ENCODE results near the gene MYH15.
A peak's percentile ranks its signal among the peaks of the same experiment; 100 is the strongest.

The MYH15 gene

DNA sequence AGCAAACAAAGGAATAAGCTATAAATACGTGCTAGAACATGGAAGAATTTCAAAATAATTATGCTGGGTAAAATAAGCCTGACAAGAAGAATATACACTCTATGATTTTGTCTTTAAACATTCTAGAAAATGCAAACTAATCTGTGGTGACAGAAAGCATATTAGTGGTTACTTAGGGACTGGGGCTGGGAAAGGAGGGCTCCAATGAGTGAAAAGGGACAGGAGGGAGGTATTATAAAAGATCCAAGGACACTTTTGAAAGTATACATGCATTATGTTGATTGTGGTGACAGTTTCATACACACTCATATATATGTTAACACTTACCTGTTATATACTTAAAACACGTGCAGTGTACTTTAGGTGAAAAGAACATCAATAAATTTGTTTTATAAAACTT, 23.0 kb downstream of the MYH15 start:
- Histone ChIP-seq H3K4ac (ENCODE audit: low read depth in 1 of 2, low read length in 2 of 2) (no peak overlapping the region), H3K18ac (ENCODE audit: low read depth in 1 of 2, low read length in 2 of 2) (no peak overlapping the region), H3K9ac (ENCODE audit: low read length) (peak overlapping the region; percentile 23), H4K8ac (ENCODE audit: low read length) (no peak overlapping the region), H2BK5ac (ENCODE audit: low read depth, low read length, poor library complexity, severe bottlenecking) (no peak overlapping the region), H3K9me3 (ENCODE audit: control insufficient read depth, low read length) (no peaks in the 10 kb centered on the region), H2AK5ac (ENCODE audit: low read length, severe bottlenecking) (no peak overlapping the region), H3K23ac (ENCODE audit: low read length in 2 of 2) (no peak overlapping the region), H3K27ac (ENCODE audit: low read length, poor library complexity, severe bottlenecking) (no peak overlapping the region), H4K91ac (ENCODE audit: low read length) (no peak overlapping the region), H3K4me2 (ENCODE audit: low read length, poor library complexity, severe bottlenecking) (no peak overlapping the region), H3K4me1 (ENCODE audit: control insufficient read depth, insufficient read depth, low read depth, low read length) (peaks cover 5% of the 10 kb centered on the region), H3K27me3 (ENCODE audit: control insufficient read depth in 1 of 2, insufficient read depth in 1 of 2, low read length in 2 of 2) (no peaks in the 10 kb centered on the region), H3K14ac (ENCODE audit: low read length in 2 of 2) (no peak overlapping the region), H3K4me3 (ENCODE audit: insufficient read depth in 1 of 2, low read depth in 1 of 2, low read length in 2 of 2) (no peak overlapping the region), H2BK120ac (ENCODE audit: low read depth, low read length) (no peak overlapping the region), H3K79me1 (replicated peaks; ENCODE audit: low read length, poor library complexity, severe bottlenecking) (no peaks in the 10 kb centered on the region), H2AFZ (ENCODE audit: low read depth, low read length) (no peak overlapping the region), H3K36me3 (ENCODE audit: control insufficient read depth in 1 of 2, insufficient read depth in 2 of 2, low read depth in 1 of 2, low read length in 2 of 2) (no peaks in the 10 kb centered on the region), H2BK15ac (ENCODE audit: low read depth, poor library complexity, severe bottlenecking) (no peak overlapping the region), H2BK12ac (ENCODE audit: low read length in 2 of 2) (no peak overlapping the region)
- no peak for DNase-seq
- WGBS = no CpG with 5 or more reads among the region's 2 CpGs

DNA sequence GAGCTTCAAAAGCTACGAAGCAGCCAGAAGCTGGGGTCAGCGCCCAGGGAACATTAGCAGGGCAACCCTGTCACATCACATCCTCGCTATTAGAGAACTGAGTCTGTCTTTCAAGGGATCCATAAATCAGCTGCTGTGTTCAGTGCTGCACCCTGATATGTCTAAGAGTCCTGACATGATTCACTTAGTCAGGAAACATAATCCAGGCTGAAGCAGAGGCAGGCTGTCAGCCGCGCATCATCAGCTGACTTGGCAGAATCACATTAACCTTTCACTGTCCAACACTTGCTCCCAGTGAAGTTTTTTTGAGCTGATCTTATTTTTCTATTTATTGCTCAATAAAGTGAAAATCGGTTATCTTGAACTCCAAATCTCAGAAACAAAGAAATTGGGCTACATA, 23.5 kb downstream of the MYH15 start:
- H2BK5ac ChIP-seq (ENCODE audit: low read depth, low read length, poor library complexity, severe bottlenecking) = no peak overlapping the region
- WGBS = 4% methylated on average over 5 of the region's 6 CpGs

GRCh38 chr3:108486338-108486737, 24.1 kb downstream of the MYH15 start:
- 72% methylated on average over 3 of the region's 3 CpGs for WGBS
- no peak overlapping the region for H3K14ac ChIP-seq (ENCODE audit: low read length in 2 of 2)
- no peak overlapping the region for H3K4me2 ChIP-seq (ENCODE audit: low read length, poor library complexity, severe bottlenecking)
- H2BK5ac ChIP-seq (ENCODE audit: low read depth, low read length, poor library complexity, severe bottlenecking) = no peak overlapping the region
- no peaks in the 10 kb centered on the region for H3K79me1 ChIP-seq (replicated peaks; ENCODE audit: low read length, poor library complexity, severe bottlenecking)
- no peak overlapping the region for H3K23ac ChIP-seq (ENCODE audit: low read length in 2 of 2)
- peak; percentile 26 for DNase-seq
- H3K9me3 ChIP-seq (ENCODE audit: control insufficient read depth, low read length) = no peaks in the 10 kb centered on the region
- H2AFZ ChIP-seq (ENCODE audit: low read depth, low read length) = no peak overlapping the region
- no peaks in the 10 kb centered on the region for H3K36me3 ChIP-seq (ENCODE audit: control insufficient read depth in 1 of 2, insufficient read depth in 2 of 2, low read depth in 1 of 2, low read length in 2 of 2)
- no peak overlapping the region for H4K8ac ChIP-seq (ENCODE audit: low read length)
- H2BK120ac ChIP-seq (ENCODE audit: low read depth, low read length) = no peak overlapping the region
- H3K9ac ChIP-seq (ENCODE audit: low read length) = peak overlapping the region; percentile 23
- no peak overlapping the region for H3K4ac ChIP-seq (ENCODE audit: low read depth in 1 of 2, low read length in 2 of 2)
- no peak overlapping the region for H4K91ac ChIP-seq (ENCODE audit: low read length)
- no peak overlapping the region for H3K27ac ChIP-seq (ENCODE audit: low read length, poor library complexity, severe bottlenecking)
- H3K4me1 ChIP-seq (ENCODE audit: control insufficient read depth, insufficient read depth, low read depth, low read length) = peaks cover 5% of the 10 kb centered on the region
- no peak overlapping the region for H3K4me3 ChIP-seq (ENCODE audit: insufficient read depth in 1 of 2, low read depth in 1 of 2, low read length in 2 of 2)
- H2AK5ac ChIP-seq (ENCODE audit: low read length, severe bottlenecking) = no peak overlapping the region
- no peak overlapping the region for H2BK15ac ChIP-seq (ENCODE audit: low read depth, poor library complexity, severe bottlenecking)
- H2BK12ac ChIP-seq (ENCODE audit: low read length in 2 of 2) = no peak overlapping the region
- no peaks in the 10 kb centered on the region for H3K27me3 ChIP-seq (ENCODE audit: control insufficient read depth in 1 of 2, insufficient read depth in 1 of 2, low read length in 2 of 2)
- no peak overlapping the region for H3K18ac ChIP-seq (ENCODE audit: low read depth in 1 of 2, low read length in 2 of 2)

More for the DNA sequence above, 23.5 kb downstream of the MYH15 start:
- Histone ChIP-seq H2AK5ac (ENCODE audit: low read length, severe bottlenecking) (no peak overlapping the region), H3K4me1 (ENCODE audit: control insufficient read depth, insufficient read depth, low read depth, low read length) (peaks cover 5% of the 10 kb centered on the region), H3K4ac (ENCODE audit: low read depth in 1 of 2, low read length in 2 of 2) (no peak overlapping the region), H3K14ac (ENCODE audit: low read length in 2 of 2) (no peak overlapping the region), H3K27ac (ENCODE audit: low read length, poor library complexity, severe bottlenecking) (no peak overlapping the region), H3K27me3 (ENCODE audit: control insufficient read depth in 1 of 2, insufficient read depth in 1 of 2, low read length in 2 of 2) (no peaks in the 10 kb centered on the region), H2BK12ac (ENCODE audit: low read length in 2 of 2) (no peak overlapping the region), H2AFZ (ENCODE audit: low read depth, low read length) (no peak overlapping the region), H3K4me2 (ENCODE audit: low read length, poor library complexity, severe bottlenecking) (peak overlapping the region; percentile 42), H3K9me3 (ENCODE audit: control insufficient read depth, low read length) (no peaks in the 10 kb centered on the region), H3K79me1 (replicated peaks; ENCODE audit: low read length, poor library complexity, severe bottlenecking) (no peaks in the 10 kb centered on the region), H2BK120ac (ENCODE audit: low read depth, low read length) (no peak overlapping the region), H3K18ac (ENCODE audit: low read depth in 1 of 2, low read length in 2 of 2) (no peak overlapping the region), H3K36me3 (ENCODE audit: control insufficient read depth in 1 of 2, insufficient read depth in 2 of 2, low read depth in 1 of 2, low read length in 2 of 2) (no peaks in the 10 kb centered on the region), H3K4me3 (ENCODE audit: insufficient read depth in 1 of 2, low read depth in 1 of 2, low read length in 2 of 2) (no peak overlapping the region), H3K9ac (ENCODE audit: low read length) (peak overlapping the region; percentile 23), H4K91ac (ENCODE audit: low read length) (no peak overlapping the region), H2BK15ac (ENCODE audit: low read depth, poor library complexity, severe bottlenecking) (no peak overlapping the region), H3K23ac (ENCODE audit: low read length in 2 of 2) (no peak overlapping the region), H4K8ac (ENCODE audit: low read length) (no peak overlapping the region)
- peak; percentile 72 for DNase-seq

- Histone ChIP-seq H3K9me3 (ENCODE audit: control insufficient read depth, low read length) (no peaks in the 10 kb centered on the region), H3K27me3 (ENCODE audit: control insufficient read depth in 1 of 2, insufficient read depth in 1 of 2, low read length in 2 of 2) (no peaks in the 10 kb centered on the region), H2AK5ac (ENCODE audit: low read length, severe bottlenecking) (no peak overlapping the region), H3K27ac (ENCODE audit: low read length, poor library complexity, severe bottlenecking) (no peak overlapping the region), H3K14ac (ENCODE audit: low read length in 2 of 2) (peak overlapping the region in 1 of 2 experiments; percentile 81), H3K79me1 (replicated peaks; ENCODE audit: low read length, poor library complexity, severe bottlenecking) (no peaks in the 10 kb centered on the region), H4K8ac (ENCODE audit: low read length) (peak overlapping the region; percentile 69), H3K23ac (ENCODE audit: low read length in 2 of 2) (no peak overlapping the region), H2BK5ac (ENCODE audit: low read depth, low read length, poor library complexity, severe bottlenecking) (no peak overlapping the region), H3K4me2 (ENCODE audit: low read length, poor library complexity, severe bottlenecking) (no peak overlapping the region), H3K9ac (ENCODE audit: low read length) (no peak overlapping the region), H2BK15ac (ENCODE audit: low read depth, poor library complexity, severe bottlenecking) (no peak overlapping the region), H3K4me1 (ENCODE audit: control insufficient read depth, insufficient read depth, low read depth, low read length) (peaks cover 5% of the 10 kb centered on the region), H3K4ac (ENCODE audit: low read depth in 1 of 2, low read length in 2 of 2) (no peak overlapping the region), H3K4me3 (ENCODE audit: insufficient read depth in 1 of 2, low read depth in 1 of 2, low read length in 2 of 2) (no peak overlapping the region), H4K91ac (ENCODE audit: low read length) (peak overlapping the region; percentile 27), H2BK12ac (ENCODE audit: low read length in 2 of 2) (no peak overlapping the region), H3K18ac (ENCODE audit: low read depth in 1 of 2, low read length in 2 of 2) (peak overlapping the region in 1 of 2 experiments; percentile 75), H2AFZ (ENCODE audit: low read depth, low read length) (no peak overlapping the region), H2BK120ac (ENCODE audit: low read depth, low read length) (peak overlapping the region; percentile 49), H3K36me3 (ENCODE audit: control insufficient read depth in 1 of 2, insufficient read depth in 2 of 2, low read depth in 1 of 2, low read length in 2 of 2) (no peaks in the 10 kb centered on the region)
- WGBS = 29% methylated on average over 3 of the region's 3 CpGs
- no peak for DNase-seq
Observed at GRCh38 chr3:108485146-108485545, 25.2 kb downstream of the MYH15 start.
